H9 (cell line): ENCODE measurements around the gene COX5A. TPM values are rescaled to one million over a fixed set of nuclear protein-coding genes. Genes with fewer than 3 reads are reported as not detected.

ENCODE experiments used
- DNase-seq: peaks from one replicate; pipeline ENCODE4 v3.0.0-alpha.2; 2017
- H2AFZ ChIP-seq: one replicate; pipeline ENCODE4 v1.6.1; 2013; ENCODE audit warnings: mild to moderate bottlenecking, low read length, control low read depth, moderate library complexity
- H2AK5ac ChIP-seq: 2 replicates; pipeline ENCODE4 v1.6.1; 2013; ENCODE audit warnings: low read length, control low read depth, mixed read lengths; ENCODE audit not compliant: insufficient read length
- H2BK120ac ChIP-seq: one replicate; pipeline ENCODE4 v1.6.1; 2013; ENCODE audit warnings: low read depth, mild to moderate bottlenecking, low read length, control low read depth, inconsistent platforms; ENCODE audit not compliant: poor library complexity, severe bottlenecking
- H2BK12ac ChIP-seq: 2 replicates; pipeline ENCODE4 v1.6.1; 2013; ENCODE audit warnings: low read length, control low read depth, mixed read lengths, low read depth; ENCODE audit not compliant: insufficient read length
- H2BK15ac ChIP-seq: 2 replicates; pipeline ENCODE4 v1.6.1; 2013; ENCODE audit warnings: low read depth, low read length, control low read depth
- H2BK20ac ChIP-seq: one replicate; pipeline ENCODE4 v1.6.1; 2013; ENCODE audit warnings: low read depth, mild to moderate bottlenecking, low read length, control low read depth, inconsistent platforms; ENCODE audit not compliant: poor library complexity, severe bottlenecking
- H2BK5ac ChIP-seq: 2 replicates; pipeline ENCODE4 v1.6.1; 2013; ENCODE audit warnings: low read length, control low read depth, mixed read lengths; ENCODE audit not compliant: insufficient read length
- H3K14ac ChIP-seq: 2 replicates; pipeline ENCODE4 v1.6.1; 2013; ENCODE audit warnings: low read length, control low read depth; ENCODE audit not compliant: insufficient read depth
- H3K18ac ChIP-seq: 2 replicates; pipeline ENCODE4 v1.6.1; 2013; ENCODE audit warnings: low read depth, mild to moderate bottlenecking, mixed read lengths, low read length, control low read depth; ENCODE audit not compliant: insufficient read length
- H3K23ac ChIP-seq: 2 replicates; pipeline ENCODE4 v1.6.1; 2013; ENCODE audit warnings: low read length, control low read depth, mixed read lengths, low read depth; ENCODE audit not compliant: insufficient read length
- H3K23me2 ChIP-seq: 2 replicates; pipeline ENCODE4 v1.6.1; 2013; ENCODE audit warnings: low read depth, mild to moderate bottlenecking, mixed read lengths, low read length, control low read depth; ENCODE audit not compliant: insufficient read length, poor library complexity, severe bottlenecking
- H3K27ac ChIP-seq: 2 replicates; pipeline ENCODE4 v1.5.1; 2013; ENCODE audit warnings: low read length, control low read depth, mixed read lengths, low read depth; ENCODE audit not compliant: insufficient read length
- H3K27me3 ChIP-seq: 2 replicates; pipeline ENCODE4 v1.6.1; 2013; ENCODE audit warnings: low read length, control low read depth, inconsistent platforms; ENCODE audit not compliant: insufficient read depth
- H3K4ac ChIP-seq: 2 replicates; pipeline ENCODE4 v1.6.1; 2013; ENCODE audit warnings: low read depth, mild to moderate bottlenecking, control low read depth, inconsistent platforms, low read length, moderate library complexity
- H3K4me1 ChIP-seq: 2 replicates; pipeline ENCODE4 v1.6.1; 2013; ENCODE audit warnings: low read length, control low read depth, inconsistent platforms; ENCODE audit not compliant: insufficient read depth
- H3K4me2 ChIP-seq: 2 replicates; pipeline ENCODE4 v1.6.1; 2013; ENCODE audit warnings: low read length, control low read depth, mixed read lengths; ENCODE audit not compliant: insufficient read length, insufficient read depth
- H3K56ac ChIP-seq: 2 replicates; pipeline ENCODE4 v1.6.1; 2013; ENCODE audit warnings: low read depth, mild to moderate bottlenecking, mixed read lengths, low read length, control low read depth; ENCODE audit not compliant: insufficient read length
- H3K79me1 ChIP-seq: 2 replicates; pipeline ENCODE4 v1.6.1; 2013; ENCODE audit warnings: low read depth, mild to moderate bottlenecking, moderate library complexity, low read length, control low read depth, inconsistent platforms; ENCODE audit not compliant: insufficient read depth, poor library complexity, severe bottlenecking
- H3K79me2 ChIP-seq: 2 replicates; pipeline ENCODE4 v1.6.1; 2013; ENCODE audit warnings: low read length, control low read depth, inconsistent platforms; ENCODE audit not compliant: insufficient read depth
- H3K9ac ChIP-seq: 2 replicates; pipeline ENCODE4 v1.6.1; 2013; ENCODE audit warnings: low read length, control low read depth, mixed read lengths; ENCODE audit not compliant: insufficient read length; ENCODE audit errors: extremely low read depth
- H3K9me3 ChIP-seq: one replicate; pipeline ENCODE4 v1.6.1; 2013; ENCODE audit warnings: low read depth, low read length, inconsistent platforms; ENCODE audit not compliant: control insufficient read depth
- H3T11ph ChIP-seq: one replicate; pipeline ENCODE4 v1.6.1; 2013; ENCODE audit warnings: mild to moderate bottlenecking, low read length, control low read depth, inconsistent platforms
- H4K20me1 ChIP-seq: one replicate; pipeline ENCODE4 v1.6.1; 2013; ENCODE audit not compliant: control insufficient read depth, insufficient read length, insufficient read depth
- H4K5ac ChIP-seq: 2 replicates; pipeline ENCODE4 v1.6.1; 2013; ENCODE audit warnings: low read depth, mild to moderate bottlenecking, mixed read lengths, low read length, control low read depth; ENCODE audit not compliant: insufficient read length
- H4K8ac ChIP-seq: replicated peaks from 2 replicates; pipeline ENCODE4 v1.6.1; 2013; ENCODE audit warnings: low read length, control low read depth, mixed read lengths, low read depth; ENCODE audit not compliant: insufficient read length
- H4K91ac ChIP-seq: 2 replicates; pipeline ENCODE4 v1.6.1; 2013; ENCODE audit warnings: low read depth, mild to moderate bottlenecking, moderate library complexity, mixed read lengths, low read length, control low read depth; ENCODE audit not compliant: insufficient read length
- H3K27ac Mint-ChIP-seq, 3 experiments: 2 replicates in 2 of 3; 3 replicates in 1 of 3; pipeline ENCODE4 v1.8.0; 2020 to 2021; ENCODE audit warnings: mixed read lengths in 3 of 3, mild to moderate bottlenecking in 1 of 3, moderate library complexity in 1 of 3
- H3K27me3 Mint-ChIP-seq: 2 replicates; pipeline ENCODE4 v1.8.0; 2021; ENCODE audit warnings: low read depth, mild to moderate bottlenecking, moderate library complexity, mixed read lengths
- H3K36me3 Mint-ChIP-seq, 3 experiments: 2 replicates in 2 of 3; 3 replicates in 1 of 3; pipeline ENCODE4 v1.8.0; 2020 to 2021; ENCODE audit warnings: low read depth in 3 of 3, mixed read lengths in 3 of 3; ENCODE audit not compliant: insufficient read depth in 1 of 3
- H3K4me1 Mint-ChIP-seq, 2 experiments: 2 replicates each; pipeline ENCODE4 v1.8.0; 2020; ENCODE audit warnings: mixed read lengths in 2 of 2
- H3K4me3 Mint-ChIP-seq, 2 experiments: 2 replicates in 1 of 2; 3 replicates in 1 of 2; pipeline ENCODE4 v1.8.0; 2020 to 2021; ENCODE audit warnings: mild to moderate bottlenecking in 2 of 2, mixed read lengths in 2 of 2, moderate library complexity in 1 of 2
- H3K9me3 Mint-ChIP-seq, 2 experiments: 2 replicates in 1 of 2; 3 replicates in 1 of 2; pipeline ENCODE4 v1.8.0; 2020; ENCODE audit warnings: mild to moderate bottlenecking in 2 of 2, mixed read lengths in 2 of 2, moderate library complexity in 1 of 2
- CTCF ChIP-seq: fragments of 200-600 bp; sonication (generic); conservative IDR thresholded peaks from 3 replicates; pipeline ENCODE4 v1.8.0; 2021; ENCODE audit warnings: antibody characterized with exemption, mild to moderate bottlenecking
- WGBS: extraction: QIAGEN DNeasy Blood & Tissue Kit; methylation state at CpG from one replicate; pipeline ENCODE4 v1.1.7; 2013; ENCODE audit warnings: missing lambda C conversion rate, low lambda C conversion rate, mixed read lengths; ENCODE audit not compliant: insufficient read length; ENCODE audit errors: extremely low coverage; 5-methylcytosine and 5-hydroxymethylcytosine counted together
- total RNA-seq: library from RNA; stranded (reverse); gene quantifications from 2 replicates; pipeline ENCODE4 v1.2.1, GENCODE V29; 2021

COX5A gene
- total RNA-seq, 1 experiment from 2014 or later: 331 TPM

- Histone ChIP-seq H3K27ac (no peak overlapping the region), H3K4me2 (no peak overlapping the region)
Measured at GRCh38 chr15:74913041-74913440, 24.8 kb downstream of the COX5A start.

More at GRCh38 chr15:74913041-74913440, 24.8 kb downstream of the COX5A start:
- Mint-ChIP-seq H3K9me3 (peaks cover 0 to 5% of the 10 kb centered on the region in 2 experiments; a peak in 1 of 5 replicates), H3K4me3 (no peak overlapping the region), H3K27ac (no peak overlapping the region), H3K27me3 (no peaks in the 10 kb centered on the region), H3K36me3 (peaks cover 38 to 58% (median 51%) of the 10 kb centered on the region in 3 experiments), H3K4me1 (no peaks in the 10 kb centered on the region)
- Histone ChIP-seq H3K4me1 (no peaks in the 10 kb centered on the region), H3T11ph (no peak overlapping the region), H2BK20ac (no peak overlapping the region), H3K79me1 (no peaks in the 10 kb centered on the region), H4K5ac (no peak overlapping the region), H2BK15ac (no peak overlapping the region), H2AK5ac (no peak overlapping the region), H3K18ac (no peak overlapping the region), H4K91ac (no peak overlapping the region), H3K9ac (no peak overlapping the region), H3K27me3 (no peaks in the 10 kb centered on the region), H2AFZ (no peak overlapping the region), H3K4ac (no peak overlapping the region), H3K79me2 (no peaks in the 10 kb centered on the region), H4K20me1 (no peaks in the 10 kb centered on the region), H2BK120ac (no peak overlapping the region), H3K23ac (no peak overlapping the region), H2BK12ac (no peak overlapping the region), H3K56ac (no peak overlapping the region), H3K9me3 (no peaks in the 10 kb centered on the region), H4K8ac (no peak overlapping the region), H3K23me2 (no peaks in the 10 kb centered on the region), H2BK5ac (no peak overlapping the region), H3K14ac (no peak overlapping the region)
- no peak for DNase-seq
- TF ChIP-seq CTCF: no peak
- WGBS: no CpG with 5 or more reads among the region's 9 CpGs
